ENCODE measurements around the gene SPATC1L. TPM values are rescaled to one million over a fixed set of nuclear protein-coding genes. Genes with fewer than 3 reads are reported as not detected.

SPATC1L gene
- total RNA-seq, 4 donors from 2014 or later, result 1.1 to 9.4 (median 1.9) TPM

DNA sequence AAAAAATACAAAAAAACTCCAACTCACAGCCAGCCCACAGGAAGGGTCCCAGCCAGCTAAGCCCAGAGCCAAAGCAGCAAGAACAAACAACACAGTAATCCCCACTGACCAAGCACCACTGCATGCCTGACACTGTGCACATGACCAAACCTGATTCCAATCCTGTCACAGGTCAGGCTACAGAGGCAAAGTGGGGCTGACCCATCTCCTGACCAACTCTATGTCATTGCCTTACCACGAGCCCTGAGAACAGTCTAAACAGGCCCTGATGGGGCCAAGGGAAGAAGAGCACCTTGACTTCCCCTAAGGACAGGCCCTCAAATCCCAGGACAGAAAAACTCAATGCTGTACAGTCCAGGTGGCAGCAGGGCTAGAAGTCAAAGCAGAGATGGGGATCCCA, 41.9 kb upstream of the SPATC1L start:
- TF ChIP-seq, protein P1, sequence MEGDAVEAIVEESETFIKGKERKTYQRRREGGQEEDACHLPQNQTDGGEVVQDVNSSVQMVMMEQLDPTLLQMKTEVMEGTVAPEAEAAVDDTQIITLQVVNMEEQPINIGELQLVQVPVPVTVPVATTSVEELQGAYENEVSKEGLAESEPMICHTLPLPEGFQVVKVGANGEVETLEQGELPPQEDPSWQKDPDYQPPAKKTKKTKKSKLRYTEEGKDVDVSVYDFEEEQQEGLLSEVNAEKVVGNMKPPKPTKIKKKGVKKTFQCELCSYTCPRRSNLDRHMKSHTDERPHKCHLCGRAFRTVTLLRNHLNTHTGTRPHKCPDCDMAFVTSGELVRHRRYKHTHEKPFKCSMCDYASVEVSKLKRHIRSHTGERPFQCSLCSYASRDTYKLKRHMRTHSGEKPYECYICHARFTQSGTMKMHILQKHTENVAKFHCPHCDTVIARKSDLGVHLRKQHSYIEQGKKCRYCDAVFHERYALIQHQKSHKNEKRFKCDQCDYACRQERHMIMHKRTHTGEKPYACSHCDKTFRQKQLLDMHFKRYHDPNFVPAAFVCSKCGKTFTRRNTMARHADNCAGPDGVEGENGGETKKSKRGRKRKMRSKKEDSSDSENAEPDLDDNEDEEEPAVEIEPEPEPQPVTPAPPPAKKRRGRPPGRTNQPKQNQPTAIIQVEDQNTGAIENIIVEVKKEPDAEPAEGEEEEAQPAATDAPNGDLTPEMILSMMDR (IDR thresholded peaks at IDR 0.05; ENCODE audit: low read depth), result no peak

DNA sequence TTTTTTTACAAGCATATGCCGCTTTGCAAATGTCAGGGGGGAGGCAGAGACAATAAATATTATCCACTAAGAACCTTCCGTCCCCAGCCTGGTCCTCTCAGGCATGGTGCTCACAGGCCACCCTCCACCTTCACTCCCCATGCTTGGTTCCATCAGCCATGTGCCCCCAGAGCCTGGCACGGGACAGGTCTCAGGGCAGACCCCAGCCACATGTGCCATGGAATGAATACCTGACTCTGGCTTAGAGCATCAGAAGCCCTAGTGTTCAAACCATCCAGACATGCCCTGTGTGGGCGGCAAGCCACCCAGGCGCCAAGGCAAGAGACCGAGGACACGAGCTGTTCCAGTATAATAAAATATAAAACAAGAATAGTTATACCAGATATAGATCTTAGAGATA, 39.0 kb upstream of the SPATC1L start:
- TF ChIP-seq, protein P1 (IDR thresholded peaks at IDR 0.05; ENCODE audit: low read depth), result no peak

DNA sequence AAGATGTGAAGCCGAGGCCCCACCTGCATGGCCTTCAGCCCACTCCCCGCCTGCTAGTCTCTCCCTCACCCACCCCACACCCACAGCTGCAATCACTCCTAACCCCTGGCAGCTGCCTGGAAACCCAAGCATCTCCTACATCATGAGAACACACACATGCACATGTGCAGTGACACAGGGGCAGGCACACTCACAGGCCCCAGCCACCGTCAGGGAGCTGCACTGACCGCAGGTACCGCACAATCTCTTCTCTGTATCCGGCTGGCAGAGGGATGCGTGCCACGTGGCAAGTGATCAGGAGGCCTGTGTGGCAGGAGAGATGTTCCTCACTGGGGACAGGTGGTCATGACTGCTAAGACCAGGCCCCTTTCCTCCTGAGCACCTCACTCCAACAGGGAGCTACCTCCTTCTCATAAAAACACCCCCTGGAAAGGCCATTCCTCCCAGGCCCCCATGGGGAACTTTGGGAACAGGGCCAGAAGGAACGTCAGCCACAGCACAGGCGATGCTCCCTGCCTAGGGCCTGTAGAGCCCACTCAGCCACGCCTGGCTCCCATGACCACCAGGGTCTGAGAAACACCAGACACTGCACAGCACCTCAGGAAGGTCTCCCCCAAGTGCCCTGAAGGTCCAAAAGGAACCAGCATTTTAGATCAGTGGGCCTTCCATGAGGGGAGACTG, 38.3 kb upstream of the SPATC1L start:
- TF ChIP-seq, protein P1 (IDR thresholded peaks at IDR 0.05; ENCODE audit: low read depth), result no peak

DNA sequence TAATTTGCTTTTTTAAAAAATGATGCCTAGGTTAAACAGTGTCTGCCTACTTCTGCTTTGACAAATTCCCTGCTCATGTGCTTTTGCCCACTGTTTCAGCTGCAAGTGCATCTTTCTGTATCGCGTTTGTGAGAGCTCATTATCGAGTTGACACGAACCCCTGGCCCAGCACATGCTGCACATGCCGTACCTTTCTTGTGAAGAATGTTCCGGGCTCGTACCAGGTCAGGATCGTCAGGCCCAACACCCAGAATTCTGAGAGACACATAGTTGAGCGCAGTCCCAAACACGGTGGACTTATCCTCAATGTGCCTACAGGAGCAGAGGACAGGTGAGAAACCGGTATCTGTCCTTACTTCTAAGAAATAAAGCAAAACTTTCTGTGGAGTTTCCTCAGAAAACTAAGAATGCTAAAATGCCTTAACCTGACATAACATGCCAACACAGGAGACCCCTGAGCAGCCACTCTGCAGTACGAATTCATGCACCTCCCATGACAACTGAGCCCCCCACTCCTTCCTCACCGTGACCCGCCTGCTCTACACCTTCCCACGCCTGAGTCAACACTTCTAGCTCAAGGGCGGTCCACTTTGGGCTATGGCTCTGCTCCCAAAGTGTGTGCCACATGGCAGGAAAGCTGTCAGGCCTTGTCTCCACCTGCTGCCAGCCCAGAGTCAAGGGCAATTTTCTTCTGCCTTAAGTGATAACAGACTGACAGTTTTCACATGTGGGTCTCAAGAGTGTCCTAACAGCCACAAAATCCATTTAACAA, 37.6 kb upstream of the SPATC1L start:
- TF ChIP-seq, protein P1 (IDR thresholded peaks at IDR 0.05; ENCODE audit: low read depth), result no peak

DNA sequence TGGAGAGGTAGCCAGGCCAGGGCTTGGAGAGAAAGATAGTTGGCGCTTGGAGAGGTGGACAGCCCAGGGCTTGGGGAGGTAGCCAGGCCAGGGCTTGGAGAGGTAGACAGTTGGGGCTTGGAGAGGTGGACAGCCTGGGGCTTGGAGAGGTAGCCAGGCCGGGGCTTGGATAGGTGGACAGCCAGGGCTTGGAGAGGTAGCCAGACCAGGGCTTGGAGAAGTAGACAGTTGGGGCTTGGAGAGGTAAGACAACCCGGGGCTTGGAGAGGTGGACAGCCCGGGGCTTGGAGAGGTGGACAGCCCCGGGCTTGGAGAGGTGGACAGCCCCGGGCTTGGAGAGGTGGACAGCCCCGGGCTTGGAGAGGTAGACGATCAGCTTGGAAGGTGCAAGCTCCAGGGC, 36.6 kb upstream of the SPATC1L start:
- TF ChIP-seq, protein P1 (IDR thresholded peaks at IDR 0.05; ENCODE audit: low read depth), result no peak

DNA sequence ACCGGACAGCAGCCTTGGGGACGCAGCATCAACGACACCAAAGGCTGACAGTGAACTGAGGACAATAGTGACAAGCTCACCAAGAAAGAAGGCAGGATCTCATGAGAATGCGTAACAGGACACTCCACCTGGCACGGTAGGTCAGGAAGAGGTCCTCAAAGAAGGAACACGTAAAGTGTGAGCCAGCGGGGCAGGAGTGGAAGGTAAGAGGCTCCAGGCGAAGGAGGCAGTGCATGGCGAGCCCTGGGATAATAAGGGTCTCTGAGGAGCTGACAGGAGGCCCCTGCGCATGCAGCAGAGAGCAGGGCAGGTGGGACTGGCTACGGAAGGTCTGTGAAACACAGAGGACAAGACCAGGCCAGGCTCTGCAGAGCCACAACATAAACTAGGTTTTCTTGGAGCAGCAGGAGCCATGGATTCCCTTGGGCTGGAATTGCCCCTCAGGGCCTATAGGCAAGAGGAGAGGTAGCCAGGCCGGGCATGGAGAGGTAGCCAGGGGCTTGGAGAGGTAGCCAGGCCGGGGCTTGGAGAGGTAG, 36.1 kb upstream of the SPATC1L start:
- TF ChIP-seq, protein P1 (IDR thresholded peaks at IDR 0.05; ENCODE audit: low read depth), result no peak

DNA sequence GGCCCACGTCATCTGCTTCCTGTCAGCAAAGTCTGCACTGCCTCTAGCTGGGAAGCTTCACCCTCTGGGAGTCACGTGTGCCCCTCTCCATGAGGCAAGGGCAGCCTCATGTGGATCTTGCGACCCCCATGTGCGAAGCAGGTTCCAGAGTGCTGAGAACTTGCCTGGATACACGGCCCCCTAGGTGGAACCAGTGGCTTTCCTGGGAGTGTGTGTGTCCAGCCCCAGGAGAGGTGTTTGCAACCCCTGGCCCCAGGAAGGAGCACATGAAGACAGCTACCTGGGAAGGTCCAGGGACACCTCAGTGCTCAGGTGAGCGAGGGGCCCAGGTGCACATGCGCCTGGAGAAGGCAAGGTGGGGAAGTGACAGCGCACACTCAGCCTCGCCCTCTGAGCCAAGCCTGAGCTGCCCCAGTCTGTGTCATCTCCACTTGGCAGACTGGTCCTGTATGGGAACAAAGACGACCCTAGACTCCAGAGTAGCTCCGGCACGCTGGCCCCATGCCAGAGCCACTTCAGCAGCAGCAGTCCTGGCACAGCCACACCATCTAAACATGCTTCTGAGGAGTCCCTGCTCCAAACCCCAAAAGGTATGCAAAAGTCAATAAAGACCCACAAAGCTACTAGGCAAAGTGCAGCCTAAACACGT, 35.5 kb upstream of the SPATC1L start:
- TF ChIP-seq, protein P1 (IDR thresholded peaks at IDR 0.05; ENCODE audit: low read depth), result no peak
